Measurements from ENCODE around the gene ZNF526.

ZNF526 gene

DNA sequence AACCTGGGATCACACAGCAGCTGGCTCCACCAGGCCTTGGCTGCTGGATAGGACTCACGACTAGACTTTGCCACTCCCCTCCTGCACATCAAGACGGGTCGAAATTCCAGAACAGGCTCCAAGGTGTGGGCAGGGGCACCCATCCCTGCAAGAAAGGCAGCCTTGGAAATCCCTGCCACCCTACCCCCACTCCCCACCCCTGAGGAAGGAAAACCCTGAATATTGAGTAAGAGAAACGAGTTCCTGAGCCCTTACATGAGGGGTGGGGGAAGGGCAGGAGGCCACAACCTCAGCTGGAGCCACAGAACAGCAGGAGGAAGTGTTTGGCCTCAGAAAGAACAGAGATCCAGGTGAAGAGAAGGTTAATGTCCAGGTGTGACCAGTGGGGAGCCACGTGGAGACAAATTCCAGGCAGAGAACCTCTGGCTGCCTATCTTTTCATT is 22.7 kb upstream of the ZNF526 start:
- peak in 1 of 2 donors; percentile 27 for DNase-seq

DNA sequence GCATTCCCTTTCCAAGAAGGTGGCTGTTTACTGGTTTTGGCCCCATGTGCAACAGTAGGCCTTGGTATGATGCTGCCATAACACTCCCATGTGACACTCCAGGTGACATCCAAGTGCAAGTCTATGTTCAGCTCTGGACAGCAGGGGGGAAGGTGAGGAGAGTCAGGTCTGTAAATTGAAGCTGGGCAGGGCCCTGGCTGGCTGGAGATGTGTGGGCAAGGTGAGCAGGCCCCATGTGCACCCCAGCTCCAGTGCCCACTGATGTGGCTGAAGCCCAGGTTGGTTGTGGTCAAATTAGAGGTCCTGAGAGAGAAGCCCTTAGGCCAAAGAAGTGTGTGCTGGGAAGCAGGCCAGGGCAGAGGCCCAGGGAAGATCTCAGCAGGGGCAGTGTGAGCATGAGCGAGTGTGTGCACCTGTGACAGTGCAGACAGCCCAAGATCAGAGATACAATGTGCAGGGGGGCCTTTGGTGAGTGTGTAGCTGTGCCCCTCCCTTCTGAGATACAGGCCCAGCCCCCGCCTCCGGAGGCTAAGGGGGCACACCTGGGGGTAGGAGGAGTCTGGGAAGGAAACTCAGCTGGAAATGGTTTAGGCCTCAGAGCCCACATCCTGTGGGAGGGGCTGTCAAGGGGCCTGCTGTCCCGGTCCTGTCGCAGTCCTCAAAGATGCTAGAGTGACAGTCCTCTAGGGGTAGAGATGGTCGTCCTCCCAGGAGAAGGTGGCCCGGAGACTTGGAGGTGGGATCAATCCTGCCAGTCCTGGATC is 21.3 kb upstream of the ZNF526 start:
- DNase-seq = peak; percentile 80 to 86

GRCh38 chr19:42199440-42200115 is 20.5 kb upstream of the ZNF526 start:
- peak; percentile 75 to 77 for DNase-seq

- no peak for DNase-seq
These were observed 19.9 kb upstream of the ZNF526 start for GRCh38 chr19:42200116-42200715.

DNA sequence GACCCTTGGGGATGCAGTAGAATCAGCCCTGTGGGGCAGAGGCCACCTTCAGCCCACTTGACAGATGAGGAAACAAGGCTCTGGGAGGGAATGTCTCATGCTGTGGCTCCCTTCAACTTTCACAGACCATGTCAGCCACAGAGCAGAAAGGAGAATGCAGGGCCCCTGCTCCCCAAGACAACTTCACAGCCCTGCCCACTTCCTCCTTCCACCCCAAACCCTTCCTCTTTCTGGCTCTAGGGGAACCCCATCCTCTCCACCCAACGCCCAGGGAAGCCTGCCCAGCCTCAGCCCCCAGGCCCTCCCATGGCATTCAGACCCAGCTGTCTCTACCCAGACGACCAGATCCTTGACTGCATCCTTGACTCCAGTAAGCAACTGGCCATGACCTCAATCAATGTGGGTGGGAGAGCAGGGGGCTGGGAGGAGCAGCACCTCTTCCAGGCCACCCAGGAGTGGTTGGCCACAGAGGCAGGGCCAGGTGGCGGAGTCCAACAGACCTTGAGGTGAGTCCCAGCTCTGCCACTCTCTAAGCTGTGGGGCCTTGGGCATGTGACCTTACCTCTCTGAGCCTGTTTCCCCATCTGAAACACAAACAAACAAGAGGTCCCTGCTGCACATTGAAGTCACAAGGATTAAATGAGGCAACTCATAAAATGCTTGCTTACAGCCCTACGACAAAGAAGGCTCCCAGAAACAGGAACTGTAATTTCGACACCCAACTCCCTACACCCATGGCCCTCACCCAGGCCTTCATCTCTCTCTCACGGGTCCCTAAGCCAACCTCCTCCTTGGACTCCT is 18.4 kb upstream of the ZNF526 start:
- peak; percentile 76 to 86 for DNase-seq

DNA sequence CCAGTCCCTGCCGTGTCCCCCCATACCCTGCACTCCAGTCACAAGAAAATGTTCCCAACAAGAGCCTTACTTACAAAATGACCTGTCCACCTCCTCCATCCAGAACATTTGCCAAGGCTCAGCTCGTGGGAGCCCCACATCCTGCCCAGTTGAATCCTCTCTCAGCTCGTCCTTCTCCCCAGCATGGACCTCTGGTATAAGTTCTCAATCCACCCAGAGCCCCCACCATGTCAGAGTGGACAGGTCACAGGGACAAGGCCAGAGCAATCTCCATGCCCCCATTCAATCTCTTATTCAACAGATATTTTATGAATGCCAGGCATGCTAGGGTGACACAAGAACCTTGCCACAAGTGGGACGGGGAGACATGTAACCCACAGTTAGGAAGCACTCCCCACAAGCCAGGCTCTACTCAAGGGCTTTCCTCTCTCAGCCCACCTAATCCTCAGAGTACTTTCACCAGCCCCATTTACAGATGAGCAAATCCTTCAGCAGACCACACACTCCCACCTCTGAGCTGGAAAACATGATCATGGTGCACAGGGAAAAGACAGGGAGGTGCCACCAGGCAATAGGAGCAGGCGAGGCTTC is 17.7 kb upstream of the ZNF526 start:
- no peak for DNase-seq

DNA sequence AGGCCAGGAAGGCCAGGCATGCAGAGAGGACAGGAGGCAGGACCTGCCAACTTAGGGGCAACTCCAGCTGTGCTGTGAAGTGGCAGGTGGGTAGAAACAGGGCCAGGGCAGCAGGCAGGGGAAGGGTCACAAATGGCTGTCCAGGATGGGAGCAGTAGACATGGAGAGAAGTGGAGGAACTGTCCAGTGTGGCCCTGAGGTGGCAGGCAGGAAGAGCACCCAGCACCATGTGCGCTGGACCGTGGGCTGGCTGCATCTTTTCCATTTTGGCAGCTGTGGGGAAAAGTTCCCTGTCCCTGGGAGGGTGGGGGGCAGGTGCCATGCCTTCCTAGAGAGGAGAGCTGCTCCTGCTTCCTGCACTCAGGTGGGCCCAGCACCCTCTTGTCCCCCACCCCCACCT is 16.4 kb upstream of the ZNF526 start:
- DNase-seq = no peak

GRCh38 chr19:42204664-42205063 is 15.4 kb upstream of the ZNF526 start:
- DNase-seq = no peak

DNA sequence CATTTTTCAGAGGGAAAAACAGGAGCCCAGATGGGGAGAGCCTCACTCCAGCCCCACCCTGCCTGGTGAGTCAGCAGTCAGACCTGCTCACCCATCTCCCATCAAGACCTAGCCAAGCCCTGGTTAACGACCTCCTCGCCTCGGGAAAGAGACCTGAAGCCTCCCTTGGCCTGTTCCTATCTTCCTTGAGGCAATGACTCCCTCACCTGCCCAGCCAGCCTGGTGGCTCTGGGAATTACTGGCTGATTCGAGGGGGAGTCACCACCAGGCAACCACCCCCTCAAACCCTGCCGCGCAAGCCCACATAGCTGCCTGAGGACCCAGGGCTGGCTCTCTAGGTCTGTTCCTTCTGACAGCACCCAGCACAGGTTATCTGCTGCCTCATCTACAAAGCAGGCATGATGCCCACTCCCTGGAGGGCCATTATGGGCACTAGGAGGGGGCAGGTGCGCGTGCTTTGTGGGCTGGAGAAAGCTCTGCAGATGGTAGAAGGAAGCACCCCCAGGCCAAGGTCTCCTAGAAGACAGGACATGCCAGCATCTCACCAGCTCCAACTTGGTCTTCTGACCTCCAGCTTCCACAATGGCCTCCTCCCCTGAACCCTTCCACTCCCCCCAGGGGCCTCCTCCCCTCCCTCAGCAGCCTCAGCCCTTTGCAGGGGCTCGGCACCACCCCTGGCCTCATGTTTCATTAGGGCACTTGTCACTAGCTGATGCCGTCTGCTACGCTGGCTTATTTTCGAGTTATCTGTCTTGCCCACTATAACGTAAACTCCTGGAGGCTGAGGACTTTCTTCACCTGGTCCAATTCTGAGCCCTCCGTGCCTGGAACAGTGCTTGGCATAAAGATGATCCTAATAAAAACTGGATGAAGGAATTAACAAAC is 13.0 kb upstream of the ZNF526 start:
- no peak for DNase-seq

DNA sequence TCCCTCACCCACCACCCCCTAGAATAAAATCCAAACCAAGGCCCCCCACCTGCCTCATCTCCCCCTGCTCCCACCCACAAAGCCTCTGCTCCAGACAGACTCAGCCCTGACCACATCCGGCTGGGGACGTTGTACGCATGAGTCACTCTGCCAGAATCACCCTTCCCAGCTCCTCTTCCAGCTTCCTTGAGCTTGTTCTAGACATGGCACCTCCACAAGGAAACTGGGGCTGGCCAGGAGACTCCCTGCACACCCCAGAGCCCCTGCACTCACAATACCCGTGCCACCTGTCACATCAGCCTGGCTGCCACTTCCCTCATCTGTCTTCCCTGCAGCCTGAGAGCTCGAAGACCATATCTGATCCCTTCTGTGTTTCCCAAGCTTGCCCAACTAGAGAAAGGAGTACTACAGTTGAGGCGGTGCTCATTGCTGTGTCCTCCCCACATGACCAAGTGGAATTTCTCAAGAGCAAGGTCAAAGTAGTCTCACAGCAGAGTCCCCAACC is 12.3 kb upstream of the ZNF526 start:
- peak in 1 of 2 donors; percentile 44 for DNase-seq

GRCh38 chr19:42208612-42209011 is 11.5 kb upstream of the ZNF526 start:
- DNase-seq = no peak

GRCh38 chr19:42212886-42213285 is 7.2 kb upstream of the ZNF526 start:
- DNase-seq = no peak

DNA sequence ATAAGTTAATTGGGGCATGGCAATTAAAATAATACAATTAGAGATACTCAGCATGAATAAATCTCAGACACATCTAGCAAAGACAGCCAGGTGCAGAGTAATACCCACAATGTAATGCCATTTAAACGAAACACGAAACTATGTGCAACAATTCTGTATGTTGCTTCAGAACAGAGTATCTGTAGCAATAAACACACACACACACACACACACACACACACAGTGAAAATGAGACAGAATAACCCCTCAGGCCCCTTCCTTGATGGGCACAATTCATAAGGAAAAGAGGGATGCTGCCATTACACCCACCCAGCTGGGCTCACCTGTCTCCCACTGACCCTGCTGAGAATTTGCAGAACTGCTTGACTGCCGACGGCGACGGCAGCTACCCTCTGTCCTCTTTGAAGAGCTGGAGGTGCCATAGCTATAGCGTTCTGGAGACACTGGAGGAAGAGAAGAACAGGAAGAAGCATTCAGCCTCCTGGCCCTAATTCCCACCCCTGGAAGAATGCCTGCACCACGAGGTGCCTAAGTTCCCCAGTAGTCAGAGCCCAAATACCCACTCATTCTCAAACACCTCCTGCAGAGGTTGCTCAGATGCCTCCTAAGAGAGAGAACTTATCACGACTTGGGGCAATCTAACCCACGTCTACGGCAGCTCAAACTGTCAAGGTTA is 5.2 kb upstream of the ZNF526 start:
- DNase-seq = no peak

- peak in 1 of 2 donors; percentile 35 for DNase-seq
These were observed 3.2 kb upstream of the ZNF526 start for GRCh38 chr19:42216653-42217519.

- peak; percentile 100 for DNase-seq
These were observed 2.3 kb upstream of the ZNF526 start, which contains the start of gene DEDD2 for GRCh38 chr19:42217520-42218437. Gene DEDD2 (minus strand): TSS chr19:42217677. CDS start chr19:42217007, 670 bp downstream.

GRCh38 chr19:42220751-42221097 is 612 bp downstream of the ZNF526 start:
- no peak for DNase-seq

- DNase-seq = no peak
These were observed 5.0 kb downstream of the ZNF526 start for GRCh38 chr19:42224940-42225717.

All from CD4-positive, alpha-beta T cell treated with Interleukin-4 for 1 hour (primary cell).